C4-2B (cell line): ENCODE data around the gene MAVS.
"Not testable (repeated sequence)": the region's sequence is repeated elsewhere in the genome, so short reads cannot be mapped to it uniquely, and the experiment has no call there.

Experiments
- ZFX ChIP-seq: fragments of 450-650 bp; IDR thresholded peaks from 2 replicates; pipeline ENCODE4 v1.6.1; 2017
- TF ChIP-seq, protein P1 (sequence below): fragments of 450-650 bp; conservative IDR thresholded peaks from 2 replicates; pipeline ENCODE4 v1.5.1; 2017; ENCODE audit warnings: mild to moderate bottlenecking

DNA sequence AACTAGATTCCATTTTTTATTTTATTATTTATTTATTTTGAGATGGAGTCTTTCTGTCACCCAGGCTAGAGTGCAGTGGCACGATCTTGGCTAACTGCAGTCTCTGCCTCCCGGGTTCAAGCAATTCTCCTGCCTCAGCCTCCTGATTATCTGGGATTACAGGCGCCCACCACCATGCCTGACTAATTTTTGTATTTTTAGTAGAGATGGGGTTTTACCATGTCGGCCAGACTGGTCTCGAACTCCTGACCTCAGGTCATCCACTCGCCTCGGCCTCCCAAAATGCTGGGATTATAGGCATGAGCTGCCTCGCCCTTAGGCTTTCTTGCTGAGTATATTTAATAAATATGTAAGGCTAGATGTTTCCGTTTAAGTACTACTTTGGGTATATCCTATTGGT lies 51.5 kb downstream of the MAVS start:
- TF ChIP-seq, protein P1, sequence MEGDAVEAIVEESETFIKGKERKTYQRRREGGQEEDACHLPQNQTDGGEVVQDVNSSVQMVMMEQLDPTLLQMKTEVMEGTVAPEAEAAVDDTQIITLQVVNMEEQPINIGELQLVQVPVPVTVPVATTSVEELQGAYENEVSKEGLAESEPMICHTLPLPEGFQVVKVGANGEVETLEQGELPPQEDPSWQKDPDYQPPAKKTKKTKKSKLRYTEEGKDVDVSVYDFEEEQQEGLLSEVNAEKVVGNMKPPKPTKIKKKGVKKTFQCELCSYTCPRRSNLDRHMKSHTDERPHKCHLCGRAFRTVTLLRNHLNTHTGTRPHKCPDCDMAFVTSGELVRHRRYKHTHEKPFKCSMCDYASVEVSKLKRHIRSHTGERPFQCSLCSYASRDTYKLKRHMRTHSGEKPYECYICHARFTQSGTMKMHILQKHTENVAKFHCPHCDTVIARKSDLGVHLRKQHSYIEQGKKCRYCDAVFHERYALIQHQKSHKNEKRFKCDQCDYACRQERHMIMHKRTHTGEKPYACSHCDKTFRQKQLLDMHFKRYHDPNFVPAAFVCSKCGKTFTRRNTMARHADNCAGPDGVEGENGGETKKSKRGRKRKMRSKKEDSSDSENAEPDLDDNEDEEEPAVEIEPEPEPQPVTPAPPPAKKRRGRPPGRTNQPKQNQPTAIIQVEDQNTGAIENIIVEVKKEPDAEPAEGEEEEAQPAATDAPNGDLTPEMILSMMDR: not testable (repeated sequence)
- not testable (repeated sequence) for TF ChIP-seq ZFX
